HepG2 (cell line): Measurements from ENCODE around the gene MAP10. TPM values are rescaled to one million over a fixed set of nuclear protein-coding genes. Genes with fewer than 3 reads are reported as not detected.
"Not testable (repeated sequence)": the region's sequence is repeated elsewhere in the genome, so short reads cannot be mapped to it uniquely, and the experiment has no call there.

Experiments
- ATAC-seq: fragments of 200-7000 bp; cut with Tn5 transposase; 3 replicates; pipeline ENCODE4 v1.9.1; 2020; ENCODE audit warnings: mild to moderate bottlenecking, moderate library complexity
- BruUV-seq: library from RNA; stranded (reverse); fragments of 400-500 nt; replicated peaks from 2 replicates; lab custom pipeline; 2021; lab: Mats Ljungman, UMichigan
- CTCF ChIA-PET: fragments of 300-600 bp; formaldehyde crosslinking; extraction: SDS; loops from one replicate; lab custom pipeline; 2021; ENCODE audit warnings: low total read pairs, inconsistent platforms, low intra/inter-chr PET ratio; lab: Yijun Ruan, JAX
- POLR2A ChIA-PET: fragments of 350-600 bp; sonication (Branson Sonifier 250); formaldehyde crosslinking; loops from one replicate; lab custom pipeline; 2020; ENCODE audit warnings: antibody characterized with exemption, inconsistent platforms; lab: Yijun Ruan, JAX
- DNase-seq: peaks from one replicate; pipeline ENCODE4 v3.0.0-alpha.2; 2015; ENCODE audit warnings: low spot score
- FAIRE-seq: peaks from 3 replicates; lab custom pipeline; 2011; peaks lifted over from hg19 to GRCh38; lab: Jason Lieb, UNC
- H2AFZ ChIP-seq: one replicate; pipeline ENCODE4 v1.6.1; 2011; ENCODE audit warnings: low read length, inconsistent platforms
- H3K27ac ChIP-seq: fragments of 300-600 bp; 3 replicates; pipeline ENCODE4 v1.8.0; 2011; ENCODE audit warnings: mixed run types, mild to moderate bottlenecking, mixed read lengths, low read length, inconsistent platforms; ENCODE audit not compliant: insufficient read depth; ENCODE audit errors: extremely low read length
- H3K27me3 ChIP-seq, 2 experiments: fragments of 200-600 bp in 1 of 2; 2 replicates in 1 of 2; 3 replicates in 1 of 2; pipeline versions ENCODE4 v1.6.0 to v1.8.0; 2011; ENCODE audit warnings: low read length in 2 of 2, mild to moderate bottlenecking in 2 of 2, moderate library complexity in 2 of 2, inconsistent platforms in 1 of 2; ENCODE audit not compliant: insufficient read depth in 2 of 2, control insufficient read depth in 1 of 2
- H3K36me3 ChIP-seq, 2 experiments: fragments of 200-600 bp in 1 of 2; replicated peaks in 1 of 2; 2 replicates in 1 of 2; 3 replicates in 1 of 2; pipeline versions ENCODE4 v1.5.1 to v1.8.0; 2011; ENCODE audit warnings: low read length in 2 of 2, inconsistent platforms in 1 of 2; ENCODE audit not compliant: insufficient read depth in 2 of 2, control insufficient read depth in 1 of 2
- H3K4me1 ChIP-seq: 2 replicates; pipeline ENCODE4 v1.5.1; 2012; ENCODE audit warnings: low read length, inconsistent platforms; ENCODE audit not compliant: insufficient read depth
- H3K4me2 ChIP-seq: 2 replicates; pipeline ENCODE4 v1.6.0; 2011; ENCODE audit warnings: low read depth, low read length, inconsistent platforms
- H3K4me3 ChIP-seq, 3 experiments: fragments of 200-600 bp in 1 of 3; sonication (generic), shearing (Covaris generic) in 1 of 3; replicated peaks in 1 of 3; 2 replicates each; pipeline ENCODE4 v1.5.1; 2011 to 2016; ENCODE audit warnings: low read length in 3 of 3, inconsistent platforms in 2 of 3, low read depth in 2 of 3, mild to moderate bottlenecking in 2 of 3, control low read depth in 1 of 3, mixed read lengths in 1 of 3; ENCODE audit not compliant: insufficient read depth in 1 of 3
- H3K79me2 ChIP-seq: one replicate; pipeline ENCODE4 v1.6.1; 2011; ENCODE audit warnings: low read length, inconsistent platforms; ENCODE audit not compliant: insufficient read depth
- H3K9ac ChIP-seq: 2 replicates; pipeline ENCODE4 v1.6.0; 2011; ENCODE audit warnings: mild to moderate bottlenecking, low read depth, low read length, inconsistent platforms; ENCODE audit not compliant: insufficient read depth
- H3K9me3 ChIP-seq: 2 replicates; pipeline ENCODE4 v1.5.1; 2012; ENCODE audit warnings: mild to moderate bottlenecking, low read length
- H4K20me1 ChIP-seq: 2 replicates; pipeline ENCODE4 v1.6.0; 2011; ENCODE audit warnings: inconsistent platforms, mild to moderate bottlenecking, low read length, moderate library complexity; ENCODE audit not compliant: insufficient read depth
- HNF4A ChIP-seq: sonication (generic); formaldehyde crosslinking; IDR thresholded peaks from 2 replicates; pipeline ENCODE4 v1.4.0; 2020; ENCODE audit warnings: missing genetic modification reagents
- ISL2 ChIP-seq: sonication (generic); formaldehyde crosslinking; IDR thresholded peaks from 2 replicates; pipeline ENCODE4 v1.5.0; 2020; ENCODE audit warnings: missing genetic modification reagents
- NCOA5 ChIP-seq: sonication (generic); formaldehyde crosslinking; IDR thresholded peaks from 2 replicates; pipeline ENCODE4 v1.4.0; 2020; ENCODE audit warnings: missing genetic modification reagents
- NFRKB ChIP-seq: fragments of 450-650 bp; IDR thresholded peaks from 2 replicates; pipeline ENCODE4 v1.6.1; 2017
- RELA ChIP-seq: sonication (generic); formaldehyde crosslinking; IDR thresholded peaks from 2 replicates; pipeline ENCODE4 v1.4.0; 2020; ENCODE audit warnings: missing genetic modification reagents
- ZKSCAN1 ChIP-seq: fragments of 150-350 bp; IDR thresholded peaks from 2 replicates; pipeline ENCODE4 v1.6.1; 2014; ENCODE audit warnings: low read length
- ZNF556 ChIP-seq: sonication (generic); formaldehyde crosslinking; IDR thresholded peaks from 2 replicates; pipeline ENCODE4 v1.4.0; 2020; ENCODE audit warnings: mild to moderate bottlenecking, missing genetic modification reagents, borderline replicate concordance
- ZNF572 ChIP-seq: sonication (generic); formaldehyde crosslinking; IDR thresholded peaks from 2 replicates; pipeline ENCODE4 v1.5.1; 2020; ENCODE audit warnings: mild to moderate bottlenecking, missing genetic modification reagents
- WGBS: methylation state at CpG from one replicate; pipeline ENCODE4 v1.1.6; 2017; ENCODE audit warnings: low lambda C conversion rate; 5-methylcytosine and 5-hydroxymethylcytosine counted together
- in situ Hi-C: cut with HindIII; loops from 2 replicates; pipeline ENCODE4 v1.10.0; 2017; ENCODE audit warnings: low pct_unique_long_range_greater_than_20kb; ENCODE audit not compliant: extremely low pct_ligation_motif_present
- intact Hi-C: fragments of 100-400 bp; cut with micrococcal nuclease; formaldehyde crosslinking; loops from one replicate; pipeline ENCODE4 v1.10.0; 2022; ENCODE audit not compliant: unreplicated experiment
- polyA plus RNA-seq, 8 experiments: library from polyadenylated mRNA; depleted of rRNA in 3 of 8; stranded (reverse) in 7 of 8; unstranded in 1 of 8; fragments of >200 nt; fragmentation: Illumina TruSeq in 4 of 8; extraction: Trizol in 4 of 8; gene quantifications; 2 replicates each; pipeline versions ENCODE4 v1.2.1 to v1.2.3, GENCODE V29; 2011 to 2016; ENCODE audit warnings: low read depth in 4 of 8, missing spikeins in 1 of 8, mixed read lengths in 1 of 8; ENCODE audit not compliant: insufficient read depth in 1 of 8
- total RNA-seq, 5 experiments: library from RNA; depleted of rRNA; stranded (reverse); fragments of >200 nt; fragmentation: Illumina TruSeq; extraction: Trizol; gene quantifications; 2 replicates each; pipeline ENCODE4 v1.2.3, GENCODE V29; 2016; ENCODE audit warnings: low read depth in 1 of 5
- TF ChIP-seq, protein P1 (sequence below): IDR thresholded peaks from 2 replicates; pipeline ENCODE4 v1.6.1; 2012; ENCODE audit warnings: low read length, improper control_type of control experiment

The MAP10 gene
- total and polyA plus RNA-seq, 2 of the 13 experiments (the other 11 are each of a cell fraction or from before 2014, with no cell fraction given): not detected

DNA sequence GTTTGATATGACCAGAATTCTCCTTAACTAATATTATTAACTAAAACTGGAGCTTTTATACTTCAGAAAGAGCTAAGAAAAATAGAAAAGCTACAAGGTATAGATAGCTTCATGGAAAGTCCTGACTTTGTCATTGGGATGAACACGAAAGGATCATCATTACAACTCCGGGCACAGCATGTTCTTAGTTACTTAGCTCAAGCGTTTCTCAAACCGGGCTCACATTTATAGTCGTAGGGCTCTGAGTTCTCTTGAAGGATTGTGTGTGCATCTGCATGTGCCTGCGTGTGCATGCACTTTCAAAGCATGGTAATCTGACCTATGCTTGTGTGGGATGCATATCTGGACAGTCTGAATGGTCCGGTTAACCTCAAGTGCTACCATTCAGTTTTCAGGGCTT is 20.4 kb upstream of the MAP10 start (continued):
- no peak for TF ChIP-seq ZNF572 (CRISPR knock-in tag)
- no peak for TF ChIP-seq ISL2
- TF ChIP-seq, all 625 proteins: peak for 0

DNA sequence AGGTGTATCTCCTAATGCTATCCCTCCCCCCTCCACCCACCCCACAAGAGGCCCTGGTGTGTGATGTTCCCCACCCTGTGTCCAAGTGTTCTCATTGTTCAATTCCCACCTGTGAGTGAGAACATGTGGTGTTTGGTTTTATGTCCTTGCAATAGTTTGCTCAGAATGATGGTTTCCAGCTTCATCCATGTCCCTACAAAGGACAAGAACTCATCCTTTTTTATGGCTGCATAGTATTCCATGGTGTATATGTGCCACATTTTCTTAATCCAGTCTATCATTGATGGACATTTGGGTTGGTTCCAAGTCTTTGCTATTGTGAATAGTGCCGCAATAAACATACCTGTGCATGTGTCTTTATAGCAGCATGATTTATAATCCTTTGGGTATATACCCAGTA is 19.6 kb upstream of the MAP10 start:
- H3K4me3 ChIP-seq, in situ Hi-C loops, H3K4me2 ChIP-seq, FAIRE-seq, H3K27ac ChIP-seq, H4K20me1 ChIP-seq, intact Hi-C loops, CTCF ChIA-PET, BruUV-seq, H3K79me2 ChIP-seq, DNase-seq, POLR2A ChIA-PET, H2AFZ ChIP-seq, H3K4me1 ChIP-seq, H3K36me3 ChIP-seq, H3K9ac ChIP-seq, ATAC-seq, H3K9me3 ChIP-seq, H3K27me3 ChIP-seq: not testable (repeated sequence)
- 43% methylated on average over 1 of the region's 1 CpG for WGBS

DNA sequence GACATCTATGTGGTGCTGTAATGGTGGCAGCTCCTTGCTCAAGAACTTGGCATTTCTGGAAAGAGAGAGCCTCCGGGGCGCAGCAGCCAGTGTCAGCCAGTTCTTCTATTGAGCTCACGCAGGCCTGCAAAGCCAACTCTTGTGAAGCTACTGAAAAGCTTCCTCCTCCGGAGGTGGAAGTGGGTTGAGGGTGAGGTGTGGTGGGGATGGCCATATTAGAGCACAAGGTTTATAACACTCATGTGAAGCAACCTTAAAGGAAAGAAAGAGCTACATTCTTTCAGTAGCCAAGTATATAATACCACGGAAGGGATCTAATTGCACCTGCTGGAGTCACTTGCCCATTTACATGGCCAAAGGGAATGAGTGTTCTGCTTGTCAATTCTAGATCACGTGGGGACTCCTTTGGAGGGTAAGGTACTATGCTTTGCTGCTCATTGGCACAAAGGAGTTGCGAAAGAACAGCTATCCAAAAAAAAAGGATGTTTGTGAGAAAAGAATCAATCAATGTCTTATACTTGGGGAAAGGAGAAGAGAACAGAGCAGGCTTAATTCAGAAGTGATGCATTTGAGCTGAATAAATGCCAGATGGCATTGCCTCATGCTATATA is 18.3 kb upstream of the MAP10 start:
- Histone ChIP-seq H4K20me1 (no peaks in the 10 kb centered on the region), H3K9ac (no peak overlapping the region), H3K4me3 (no peak overlapping the region), H3K27me3 (no peaks in the 10 kb centered on the region), H3K4me2 (no peak overlapping the region), H3K4me1 (no peaks in the 10 kb centered on the region), H3K36me3 (no peaks in the 10 kb centered on the region), H2AFZ (no peak overlapping the region), H3K9me3 (no peaks in the 10 kb centered on the region), H3K27ac (no peak overlapping the region), H3K79me2 (no peaks in the 10 kb centered on the region)
- no peak for FAIRE-seq
- BruUV-seq: no TSS peak
- 50% methylated on average over 7 of the region's 7 CpGs for WGBS
- no peak for DNase-seq
- in situ Hi-C loops (no loop called here), intact Hi-C loops (no loop called here)
- CTCF ChIA-PET: no interaction called here
- no peak for ATAC-seq
- no peak for TF ChIP-seq ZNF556 (CRISPR knock-in tag)
- TF ChIP-seq ZKSCAN1: no peak
- no peak for TF ChIP-seq HNF4A (CRISPR knock-in tag)
- no peak for TF ChIP-seq NFRKB
- no peak for TF ChIP-seq NCOA5
- TF ChIP-seq, protein P1, sequence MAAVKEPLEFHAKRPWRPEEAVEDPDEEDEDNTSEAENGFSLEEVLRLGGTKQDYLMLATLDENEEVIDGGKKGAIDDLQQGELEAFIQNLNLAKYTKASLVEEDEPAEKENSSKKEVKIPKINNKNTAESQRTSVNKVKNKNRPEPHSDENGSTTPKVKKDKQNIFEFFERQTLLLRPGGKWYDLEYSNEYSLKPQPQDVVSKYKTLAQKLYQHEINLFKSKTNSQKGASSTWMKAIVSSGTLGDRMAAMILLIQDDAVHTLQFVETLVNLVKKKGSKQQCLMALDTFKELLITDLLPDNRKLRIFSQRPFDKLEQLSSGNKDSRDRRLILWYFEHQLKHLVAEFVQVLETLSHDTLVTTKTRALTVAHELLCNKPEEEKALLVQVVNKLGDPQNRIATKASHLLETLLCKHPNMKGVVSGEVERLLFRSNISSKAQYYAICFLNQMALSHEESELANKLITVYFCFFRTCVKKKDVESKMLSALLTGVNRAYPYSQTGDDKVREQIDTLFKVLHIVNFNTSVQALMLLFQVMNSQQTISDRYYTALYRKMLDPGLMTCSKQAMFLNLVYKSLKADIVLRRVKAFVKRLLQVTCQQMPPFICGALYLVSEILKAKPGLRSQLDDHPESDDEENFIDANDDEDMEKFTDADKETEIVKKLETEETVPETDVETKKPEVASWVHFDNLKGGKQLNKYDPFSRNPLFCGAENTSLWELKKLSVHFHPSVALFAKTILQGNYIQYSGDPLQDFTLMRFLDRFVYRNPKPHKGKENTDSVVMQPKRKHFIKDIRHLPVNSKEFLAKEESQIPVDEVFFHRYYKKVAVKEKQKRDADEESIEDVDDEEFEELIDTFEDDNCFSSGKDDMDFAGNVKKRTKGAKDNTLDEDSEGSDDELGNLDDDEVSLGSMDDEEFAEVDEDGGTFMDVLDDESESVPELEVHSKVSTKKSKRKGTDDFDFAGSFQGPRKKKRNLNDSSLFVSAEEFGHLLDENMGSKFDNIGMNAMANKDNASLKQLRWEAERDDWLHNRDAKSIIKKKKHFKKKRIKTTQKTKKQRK: no peak
- no peak for TF ChIP-seq RELA (CRISPR knock-in tag)
- TF ChIP-seq, all 625 proteins: peak for 0
- POLR2A ChIA-PET: no interaction called here
